Stimulated activated CD4-positive, alpha-beta T cell treated with anti-CD3 and anti-CD28 coated beads, TNF-alpha, amount 100 ng/mL, for 24 hours (primary cell): Measurements from ENCODE around the gene SHISA3.

Source experiments
- DNase-seq, 3 experiments: peaks; one replicate each; pipeline ENCODE4 v3.0.0-alpha.2; 2020; ENCODE audit warnings: low read depth in 3 of 3

The SHISA3 gene

GRCh38 chr4:42391981-42392380 lies 5.3 kb upstream of the SHISA3 start:
- no peak for DNase-seq

GRCh38 chr4:42392436-42392835 lies 4.9 kb upstream of the SHISA3 start:
- DNase-seq = no peak

DNA sequence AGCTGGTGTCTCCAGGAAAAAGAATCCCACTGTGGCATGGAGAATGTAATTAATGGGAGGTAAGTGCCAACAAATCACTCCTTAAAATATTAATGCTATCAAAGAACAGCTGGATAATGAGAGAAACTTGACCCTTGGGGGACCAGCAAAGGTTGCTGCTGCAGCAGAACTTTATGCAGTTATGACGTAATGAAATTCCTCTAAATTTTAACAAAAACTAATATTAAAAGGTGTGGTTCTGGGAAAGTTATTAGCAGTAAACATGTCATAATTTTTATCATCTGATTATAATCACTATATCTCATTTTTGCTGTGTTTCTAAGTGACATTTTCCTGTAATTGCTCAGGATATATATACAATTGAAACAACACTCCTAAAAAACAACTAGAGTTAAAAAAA lies 1.7 kb upstream of the SHISA3 start:
- no peak for DNase-seq

DNA sequence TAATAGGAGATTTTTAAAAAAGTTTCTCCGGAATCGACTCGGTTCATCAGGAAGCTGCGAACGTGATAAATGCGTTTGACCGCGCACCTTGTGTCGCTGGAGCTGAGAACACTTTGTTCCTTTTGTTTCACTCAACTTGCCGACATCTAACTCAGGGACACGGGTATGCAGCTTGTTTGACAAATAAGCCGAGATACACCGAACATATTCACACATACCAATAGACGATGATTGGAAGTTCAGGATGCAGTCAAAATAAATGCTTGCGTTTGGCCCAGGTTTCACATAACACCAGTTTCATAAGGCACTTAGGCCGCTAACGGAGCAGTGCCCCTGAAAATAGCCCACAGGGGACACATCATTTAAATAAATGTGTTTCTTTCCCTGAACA lies 932 bp upstream of the SHISA3 start:
- DNase-seq = no peak

DNA sequence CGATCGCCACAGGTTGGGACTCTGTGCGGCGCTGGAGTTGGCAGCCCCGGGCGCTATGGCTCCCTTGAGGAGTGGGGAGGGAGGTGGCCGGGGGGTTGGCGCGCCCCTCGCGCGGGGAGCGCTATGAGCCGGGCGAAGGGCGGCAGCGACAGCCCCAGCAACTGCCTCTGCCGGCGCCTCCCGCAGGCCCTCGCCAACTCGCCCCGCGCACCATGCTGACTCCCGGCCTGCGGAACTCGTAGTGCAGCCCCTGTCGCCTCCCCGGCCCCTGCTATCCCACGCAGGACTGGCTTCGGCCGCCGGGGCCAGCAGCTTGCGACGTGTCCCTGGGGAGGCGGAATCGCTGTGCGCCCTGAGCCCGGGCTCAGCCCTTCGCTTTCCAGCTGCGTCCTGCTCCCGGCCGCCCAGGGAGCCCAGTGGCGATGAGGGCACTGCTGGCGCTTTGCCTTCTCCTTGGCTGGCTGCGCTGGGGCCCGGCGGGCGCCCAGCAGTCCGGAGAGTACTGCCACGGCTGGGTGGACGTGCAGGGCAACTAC lies 415 bp downstream of the SHISA3 start:
- no peak for DNase-seq

DNA sequence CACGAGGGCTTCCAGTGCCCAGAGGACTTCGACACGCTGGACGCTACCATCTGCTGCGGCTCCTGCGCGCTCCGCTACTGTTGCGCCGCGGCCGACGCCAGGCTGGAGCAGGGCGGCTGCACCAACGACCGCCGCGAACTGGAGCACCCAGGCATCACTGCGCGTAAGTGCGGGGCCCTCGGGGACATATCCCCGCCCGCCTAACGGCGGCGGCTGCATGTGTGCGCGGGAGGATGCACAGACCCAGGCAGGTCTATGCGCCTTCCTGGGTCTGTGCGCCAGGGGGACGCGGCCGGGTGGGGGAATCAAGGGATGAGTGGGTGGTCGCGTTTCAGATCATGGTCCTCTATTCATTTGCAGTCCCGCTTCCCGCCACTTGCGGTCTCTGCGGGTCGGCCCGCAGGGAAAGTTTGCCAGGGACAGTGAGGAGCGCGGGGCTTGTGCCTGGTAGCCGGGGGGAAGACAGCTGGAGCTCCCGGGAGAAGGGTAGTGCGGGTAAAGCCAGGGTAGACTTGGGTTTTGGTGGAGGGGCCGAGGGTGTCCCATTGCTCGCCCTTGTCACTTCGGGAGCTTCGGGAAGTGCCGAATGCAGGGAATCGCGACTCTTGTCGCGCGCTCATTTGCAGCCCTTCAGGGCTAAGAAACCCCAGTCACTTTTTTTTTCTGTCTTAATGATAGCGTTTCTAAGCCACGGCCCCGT lies 1.0 kb downstream of the SHISA3 start:
- no peak for DNase-seq

DNA sequence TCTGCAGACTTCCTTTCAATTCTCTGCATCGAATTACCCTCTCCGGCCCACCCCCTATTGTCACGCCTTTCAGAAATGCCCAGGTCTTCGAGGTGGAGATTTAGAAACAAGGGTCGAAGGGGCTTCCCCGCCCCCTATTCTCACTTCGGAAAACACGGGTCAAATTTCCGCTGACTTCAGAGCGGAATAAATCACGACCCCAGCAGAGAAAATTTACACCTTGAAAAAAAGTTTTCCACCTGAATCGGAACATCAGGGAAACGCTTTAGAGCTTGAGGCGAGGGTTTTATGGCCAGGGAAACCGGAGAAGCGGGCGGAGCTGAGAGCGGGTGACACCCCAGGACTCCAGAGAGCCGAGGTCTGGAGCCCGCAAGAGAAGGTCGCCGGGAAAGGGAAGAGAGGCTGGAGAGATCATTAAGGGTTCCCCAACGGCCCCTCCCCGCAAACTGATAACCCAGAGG lies 1.6 kb downstream of the SHISA3 start:
- DNase-seq = no peak

GRCh38 chr4:42399393-42399792 lies 2.1 kb downstream of the SHISA3 start:
- no peak for DNase-seq

DNA sequence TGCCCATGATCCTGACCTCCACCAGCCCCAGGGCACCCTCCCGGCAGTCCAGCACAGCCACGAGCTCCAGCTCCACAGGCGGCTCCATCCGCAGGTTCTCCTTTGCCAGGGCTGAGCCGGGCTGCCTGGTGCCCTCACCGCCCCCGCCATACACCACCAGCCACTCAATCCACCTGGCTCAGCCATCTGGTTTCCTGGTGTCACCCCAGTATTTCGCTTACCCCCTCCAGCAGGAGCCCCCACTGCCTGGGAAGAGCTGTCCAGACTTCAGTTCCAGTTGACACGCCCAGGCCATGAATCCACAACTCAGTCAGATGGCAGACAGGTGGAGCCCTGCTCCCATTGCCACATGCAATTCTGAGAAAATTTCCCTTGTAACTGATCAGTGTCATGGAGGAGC lies 3.9 kb downstream of the SHISA3 start:
- DNase-seq = no peak

- DNase-seq = no peak
These were observed 6.7 kb downstream of the SHISA3 start for GRCh38 chr4:42404001-42404400.

DNA sequence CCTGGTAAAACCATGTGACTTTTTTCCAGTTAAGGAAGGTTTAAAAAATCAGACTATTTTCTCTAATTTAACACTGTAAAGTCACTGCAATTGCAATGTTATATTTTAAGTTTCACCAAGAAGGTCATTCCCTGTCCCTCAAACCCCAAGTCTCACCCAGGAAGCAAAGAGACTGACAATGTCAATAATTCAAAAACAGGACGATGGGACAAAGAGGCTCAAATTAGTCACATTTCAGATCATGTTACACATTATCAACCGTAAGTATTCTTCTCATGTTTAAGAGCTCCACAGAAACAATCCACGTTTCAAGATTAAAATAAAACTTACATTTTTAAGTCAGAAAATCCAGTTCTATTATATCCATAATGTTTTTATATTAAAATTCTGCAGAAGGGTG lies 13.2 kb downstream of the SHISA3 start:
- DNase-seq = no peak

GRCh38 chr4:42411803-42412202 lies 14.5 kb downstream of the SHISA3 start:
- no peak for DNase-seq

GRCh38 chr4:42412251-42412650 lies 15.0 kb downstream of the SHISA3 start:
- DNase-seq = no peak

- DNase-seq = no peak
These were observed 18.0 kb downstream of the SHISA3 start for GRCh38 chr4:42415281-42415680.

DNA sequence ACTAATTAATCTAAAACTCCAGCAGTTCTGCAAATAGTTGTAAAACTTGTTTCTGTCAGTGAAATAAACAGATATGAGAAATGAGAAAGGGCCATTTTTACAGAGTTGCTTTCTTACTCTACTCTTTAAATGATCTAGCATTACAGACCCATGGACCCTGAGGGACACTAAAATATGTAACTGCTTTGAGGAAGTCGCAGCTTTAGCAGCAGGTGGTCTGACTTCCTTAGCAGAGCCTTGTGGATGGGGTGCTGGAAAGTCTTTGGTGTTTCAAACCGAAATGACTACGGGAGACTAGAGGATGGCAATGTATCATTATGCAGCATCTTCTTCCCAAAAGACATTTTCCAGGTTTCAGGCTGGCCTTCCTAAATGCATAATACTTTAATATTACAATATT lies 18.7 kb downstream of the SHISA3 start:
- DNase-seq = no peak

GRCh38 chr4:42417550-42417949 lies 20.3 kb downstream of the SHISA3 start:
- DNase-seq = no peak

DNA sequence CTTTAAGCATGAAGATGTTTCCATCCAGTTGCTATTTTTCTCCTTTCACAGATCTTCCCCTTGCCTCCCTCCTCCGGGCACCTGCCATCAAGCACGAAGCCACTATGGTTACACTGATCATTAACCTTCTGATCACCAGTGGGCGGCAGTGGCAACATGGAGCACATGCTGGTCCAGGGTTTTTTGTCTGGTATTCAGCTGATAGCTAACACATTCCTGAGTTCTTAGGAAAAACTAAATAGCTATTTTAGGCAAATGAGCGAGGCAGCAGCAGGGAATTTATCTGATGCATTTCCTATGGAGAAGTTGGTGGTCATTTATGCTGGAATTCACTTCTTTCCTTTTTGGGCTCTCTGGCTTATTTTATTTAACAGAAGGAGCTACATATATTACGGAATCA lies 22.9 kb downstream of the SHISA3 start:
- no peak for DNase-seq

- DNase-seq = no peak
These were observed 28.1 kb downstream of the SHISA3 start for GRCh38 chr4:42425146-42426065.

GRCh38 chr4:42428036-42428435 lies 30.7 kb downstream of the SHISA3 start:
- no peak for DNase-seq

DNA sequence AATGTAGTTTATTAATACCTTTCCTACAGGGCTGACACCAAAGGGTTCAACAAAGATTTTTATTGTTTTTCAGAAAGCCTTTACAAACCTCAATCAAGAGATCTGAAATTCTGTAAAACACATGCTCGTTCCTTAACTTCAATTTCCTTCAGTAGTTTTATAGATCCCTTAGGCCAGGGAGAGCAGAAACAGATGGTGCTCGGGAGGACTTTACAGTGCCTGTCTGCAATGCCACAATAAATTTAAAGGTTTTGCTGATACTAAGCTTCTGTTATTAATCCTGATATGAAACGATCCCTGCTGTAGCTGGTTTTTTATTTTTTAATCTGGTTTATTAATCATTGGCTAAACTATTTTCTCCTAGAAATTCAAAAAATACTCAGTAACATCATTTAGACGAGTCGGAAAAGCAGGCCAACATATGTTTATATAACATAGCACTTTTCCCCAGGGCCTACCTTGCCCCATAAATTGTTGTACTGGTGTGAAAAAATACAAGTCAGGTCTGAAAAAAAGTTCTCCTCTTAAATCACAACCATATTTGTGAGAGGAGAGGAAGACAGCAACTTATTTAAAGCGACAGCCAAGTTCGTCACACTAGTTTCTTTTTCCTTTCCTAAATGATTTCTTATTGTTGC lies 39.8 kb downstream of the SHISA3 start:
- DNase-seq = no peak

GRCh38 chr4:42440083-42440482 lies 42.8 kb downstream of the SHISA3 start:
- DNase-seq = no peak

DNA sequence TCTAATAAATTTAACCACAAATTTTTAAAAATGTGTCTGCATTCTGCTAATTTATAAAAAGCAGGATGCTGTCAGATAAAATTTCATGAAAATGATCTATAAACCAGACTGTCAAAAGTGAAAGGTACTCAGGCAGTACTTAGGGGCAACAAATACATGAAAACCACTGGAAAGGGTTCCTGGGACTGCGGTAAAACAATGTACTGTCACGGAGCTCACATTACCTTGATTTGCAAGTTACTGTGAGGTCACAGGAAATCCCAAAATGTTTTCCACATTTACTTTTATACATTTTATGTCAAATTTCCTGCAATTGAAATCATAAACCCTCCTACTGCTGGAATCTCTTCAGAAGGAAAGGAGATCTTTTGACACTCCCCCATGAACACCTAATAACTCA lies 45.3 kb downstream of the SHISA3 start:
- no peak for DNase-seq
